ENCODE data around the gene S100Z.

The S100Z gene

GRCh38 chr5:76836585-76836984 is 13.2 kb upstream of the S100Z start:
- Histone ChIP-seq H3K27me3 (ENCODE audit: insufficient read depth, low read depth) (no peaks in the 10 kb centered on the region), H3K79me2 (ENCODE audit: insufficient read depth, low read depth) (no peaks in the 10 kb centered on the region), H3K36me3 (ENCODE audit: insufficient read depth) (no peaks in the 10 kb centered on the region), H3K4me2 (no peak overlapping the region), H2AFZ (ENCODE audit: low read depth) (no peak overlapping the region), H3K27ac (no peak overlapping the region), H3K4me1 (ENCODE audit: low read depth, poor library complexity, severe bottlenecking) (no peaks in the 10 kb centered on the region), H4K20me1 (ENCODE audit: insufficient read depth) (no peaks in the 10 kb centered on the region), H3K4me3 (IDR thresholded peaks at IDR 0.05; ENCODE audit: insufficient read depth, low read depth, low read length) (no peak overlapping the region), H3K9ac (no peak overlapping the region)
- TF ChIP-seq CTCF (conservative IDR thresholded peaks at IDR 0.05; ENCODE audit: low read depth, low read length), result no peak

GRCh38 chr5:76838481-76839261 is 11.1 kb upstream of the S100Z start:
- no peaks in the 10 kb centered on the region for H3K27me3 ChIP-seq (ENCODE audit: insufficient read depth, low read depth)
- no peaks in the 10 kb centered on the region for H3K79me2 ChIP-seq (ENCODE audit: insufficient read depth, low read depth)
- H3K4me3 ChIP-seq (IDR thresholded peaks at IDR 0.05; ENCODE audit: insufficient read depth, low read depth, low read length), result no peak overlapping the region
- H4K20me1 ChIP-seq (ENCODE audit: insufficient read depth), result no peaks in the 10 kb centered on the region
- no peak overlapping the region for H3K27ac ChIP-seq
- no peak overlapping the region for H3K4me2 ChIP-seq
- H3K36me3 ChIP-seq (ENCODE audit: insufficient read depth), result no peaks in the 10 kb centered on the region
- no peaks in the 10 kb centered on the region for H3K4me1 ChIP-seq (ENCODE audit: low read depth, poor library complexity, severe bottlenecking)
- no peak overlapping the region for H2AFZ ChIP-seq (ENCODE audit: low read depth)
- no peak for TF ChIP-seq CTCF (conservative IDR thresholded peaks at IDR 0.05; ENCODE audit: low read depth, low read length)
- no peak overlapping the region for H3K9ac ChIP-seq

DNA sequence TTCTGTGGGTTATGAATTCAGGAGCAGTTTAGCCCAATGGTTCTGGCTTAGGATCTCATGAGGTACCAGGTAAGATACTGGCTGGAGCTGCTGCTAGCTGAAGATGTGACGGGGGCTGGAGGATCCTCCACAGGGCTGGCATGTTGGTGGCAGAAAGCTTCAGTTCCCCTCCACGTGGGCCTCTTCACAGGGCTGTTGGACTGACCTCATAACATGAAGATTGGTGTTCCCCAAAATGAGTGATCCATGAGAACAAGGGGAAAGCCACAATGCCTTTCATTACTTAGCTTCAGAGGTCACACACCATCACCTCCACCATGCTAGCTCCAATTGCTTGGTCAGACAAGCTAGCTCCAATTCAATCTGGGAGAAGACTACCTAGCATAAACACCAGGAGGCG is 8.5 kb upstream of the S100Z start:
- Histone ChIP-seq H3K4me2 (no peak overlapping the region), H3K36me3 (ENCODE audit: insufficient read depth) (no peaks in the 10 kb centered on the region), H3K79me2 (ENCODE audit: insufficient read depth, low read depth) (no peaks in the 10 kb centered on the region), H3K27ac (no peak overlapping the region), H3K4me1 (ENCODE audit: low read depth, poor library complexity, severe bottlenecking) (no peaks in the 10 kb centered on the region), H2AFZ (ENCODE audit: low read depth) (no peak overlapping the region), H3K9ac (no peak overlapping the region), H3K27me3 (ENCODE audit: insufficient read depth, low read depth) (no peaks in the 10 kb centered on the region), H4K20me1 (ENCODE audit: insufficient read depth) (no peaks in the 10 kb centered on the region), H3K4me3 (IDR thresholded peaks at IDR 0.05; ENCODE audit: insufficient read depth, low read depth, low read length) (no peak overlapping the region)
- TF ChIP-seq CTCF (conservative IDR thresholded peaks at IDR 0.05; ENCODE audit: low read depth, low read length), result no peak

DNA sequence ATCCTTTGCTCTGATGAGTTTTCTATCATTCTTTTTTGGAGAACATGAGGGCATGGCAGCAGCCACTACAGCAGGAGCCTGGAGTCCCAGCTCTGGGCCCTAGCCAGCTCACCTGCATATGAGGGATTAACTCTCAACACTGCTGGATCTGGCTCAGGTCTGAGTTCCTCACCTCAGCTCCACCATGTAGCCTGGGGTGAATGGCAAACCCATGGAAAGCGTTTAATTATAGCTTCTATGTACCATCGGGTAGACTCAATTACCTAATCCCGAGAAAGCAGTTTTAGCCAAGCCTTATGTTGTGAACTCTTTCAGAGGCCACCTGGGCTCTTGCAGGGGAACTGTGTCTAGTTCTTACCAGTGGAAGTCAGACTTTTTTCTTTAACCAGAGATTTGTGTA is 3.9 kb upstream of the S100Z start:
- TF ChIP-seq CTCF (conservative IDR thresholded peaks at IDR 0.05; ENCODE audit: low read depth, low read length), result no peak
- H3K4me3 ChIP-seq (IDR thresholded peaks at IDR 0.05; ENCODE audit: insufficient read depth, low read depth, low read length), result no peak overlapping the region
- H3K27ac ChIP-seq, result no peak overlapping the region

More for the DNA sequence above, 3.9 kb upstream of the S100Z start:
- Histone ChIP-seq H3K4me1 (ENCODE audit: low read depth, poor library complexity, severe bottlenecking) (no peaks in the 10 kb centered on the region), H3K36me3 (ENCODE audit: insufficient read depth) (no peaks in the 10 kb centered on the region), H2AFZ (ENCODE audit: low read depth) (no peak overlapping the region), H4K20me1 (ENCODE audit: insufficient read depth) (no peaks in the 10 kb centered on the region), H3K4me2 (no peak overlapping the region), H3K9ac (no peak overlapping the region), H3K27me3 (ENCODE audit: insufficient read depth, low read depth) (no peaks in the 10 kb centered on the region), H3K79me2 (ENCODE audit: insufficient read depth, low read depth) (no peaks in the 10 kb centered on the region)
